Thymus (tissue), 11 donors: ENCODE measurements around the gene LTB4R. TPM values are rescaled to one million over a fixed set of nuclear protein-coding genes. Genes with fewer than 3 reads are reported as not detected.

Experiments used
- DNase-seq, 9 donors: peaks; one replicate each; pipeline ENCODE4 v3.0.0-alpha.2; 2013; ENCODE audit warnings: low spot score in 9 of 9, low read depth in 6 of 9, missing footprints in 1 of 9
- H3K27ac ChIP-seq, 2 donors: one replicate each; pipeline ENCODE4 v1.5.1; 2013; ENCODE audit warnings: control low read depth in 1 of 2, low read depth in 1 of 2, low read length in 1 of 2, mild to moderate bottlenecking in 1 of 2, moderate library complexity in 1 of 2
- H3K27me3 ChIP-seq, 2 donors: one replicate each; pipeline ENCODE4 v1.5.1; 2013; ENCODE audit warnings: low read length in 1 of 2; ENCODE audit not compliant: control insufficient read depth in 2 of 2, insufficient read depth in 1 of 2
- H3K36me3 ChIP-seq, 2 donors: one replicate each; pipeline ENCODE4 v1.5.1; 2013; ENCODE audit warnings: low read length in 1 of 2, mild to moderate bottlenecking in 1 of 2, moderate library complexity in 1 of 2; ENCODE audit not compliant: control insufficient read depth in 2 of 2, insufficient read depth in 2 of 2
- H3K4me1 ChIP-seq, 2 donors: one replicate each; pipeline ENCODE4 v1.5.1; 2013; ENCODE audit warnings: low read length in 2 of 2; ENCODE audit not compliant: control insufficient read depth in 2 of 2, insufficient read depth in 2 of 2
- H3K4me3 ChIP-seq, 2 donors: one replicate each; pipeline ENCODE4 v1.5.1; 2013; ENCODE audit warnings: low read length in 2 of 2, control low read depth in 1 of 2, mild to moderate bottlenecking in 1 of 2
- H3K9me3 ChIP-seq, 2 donors: one replicate each; pipeline ENCODE4 v1.5.1; 2013; ENCODE audit warnings: low read length in 1 of 2, mild to moderate bottlenecking in 1 of 2; ENCODE audit not compliant: control insufficient read depth in 2 of 2, insufficient read depth in 1 of 2
- WGBS: extraction: QIAGEN DNeasy Blood & Tissue Kit; methylation state at CpG from one replicate; pipeline ENCODE4 v1.1.7; 2013; 5-methylcytosine and 5-hydroxymethylcytosine counted together
- polyA plus RNA-seq: library from polyadenylated mRNA; stranded (reverse); fragments of 200-250 nt; gene quantifications from one replicate; pipeline ENCODE4 v1.2.3, GENCODE V29; 2013
- total RNA-seq: library from RNA; stranded (reverse); fragments of 120-200 nt; gene quantifications from one replicate; pipeline ENCODE4 v1.2.4, GENCODE V29; 2013
- donor health status: healthy.

LTB4R gene
- total and polyA plus RNA-seq, 2 donors: 4.4 to 73.3 TPM

GRCh38 chr14:24355009-24355408 is 43.7 kb downstream of the LTB4R start:
- Histone ChIP-seq H3K27me3 (peaks cover 4 to 24% of the 10 kb centered on the region in 2 donors), H3K27ac (no peak overlapping the region), H3K4me1 (no peaks in the 10 kb centered on the region), H3K9me3 (no peaks in the 10 kb centered on the region), H3K36me3 (no peaks in the 10 kb centered on the region), H3K4me3 (no peak overlapping the region)
- WGBS: 98% methylated on average over 7 of the region's 7 CpGs
- DNase-seq: no peak

DNA sequence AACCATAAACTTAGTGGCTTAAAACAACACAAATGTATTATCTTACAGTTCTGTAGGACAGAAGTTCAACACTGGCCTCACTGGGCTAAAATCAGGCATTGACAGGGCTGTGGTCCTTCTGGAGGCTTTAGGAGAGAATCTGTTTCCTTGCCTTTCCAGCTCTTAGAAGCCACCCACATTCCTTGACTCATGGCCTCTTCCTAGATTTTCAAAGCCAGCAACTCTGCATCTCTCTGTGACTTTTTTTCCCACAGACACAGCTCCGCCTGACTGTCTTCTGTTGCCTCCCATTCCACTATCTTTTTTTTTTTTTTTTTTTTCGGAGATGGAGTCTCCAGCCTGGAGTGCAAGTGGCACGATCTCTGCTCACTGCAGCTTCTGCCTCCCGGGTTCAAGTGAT is 44.9 kb downstream of the LTB4R start:
- no peak for DNase-seq
- WGBS: 95% methylated on average over 4 of the region's 4 CpGs

GRCh38 chr14:24360281-24360680 is 49.0 kb downstream of the LTB4R start:
- no peaks in the 10 kb centered on the region for H3K9me3 ChIP-seq
- no peaks in the 10 kb centered on the region for H3K36me3 ChIP-seq
- 99% methylated on average over 3 of the region's 3 CpGs for WGBS
- H3K27ac ChIP-seq: no peak overlapping the region
- no peaks in the 10 kb centered on the region for H3K4me1 ChIP-seq
- no peak for DNase-seq
- no peak overlapping the region for H3K4me3 ChIP-seq
- peaks cover 0 to 2% of the 10 kb centered on the region in 2 donors for H3K27me3 ChIP-seq

More for the DNA sequence above, 44.9 kb downstream of the LTB4R start:
- H3K36me3 ChIP-seq: no peaks in the 10 kb centered on the region
- H3K4me1 ChIP-seq: no peaks in the 10 kb centered on the region
- H3K9me3 ChIP-seq: no peaks in the 10 kb centered on the region
- no peak overlapping the region for H3K27ac ChIP-seq
- no peak overlapping the region for H3K4me3 ChIP-seq
- peaks cover 4 to 16% of the 10 kb centered on the region in 2 donors for H3K27me3 ChIP-seq

DNA sequence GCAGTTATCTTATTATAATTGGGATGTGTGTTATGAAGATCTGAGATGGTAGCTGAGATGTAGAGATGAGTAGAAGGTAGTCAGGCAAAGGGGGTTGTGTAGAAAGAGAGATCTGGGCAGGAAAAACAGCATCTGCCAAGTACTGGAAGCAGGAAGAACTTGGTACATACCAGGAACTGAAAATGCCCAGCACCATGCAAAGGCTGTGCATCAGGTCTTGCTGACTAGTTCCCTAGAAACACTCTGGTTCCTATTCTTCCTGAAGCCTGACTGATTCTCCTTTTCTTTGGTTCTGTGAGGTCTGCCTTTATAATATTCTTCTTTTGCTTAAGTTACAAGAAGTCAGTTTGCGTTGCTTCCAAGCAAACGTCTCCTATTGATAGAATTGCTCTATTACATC is 50.0 kb downstream of the LTB4R start:
- DNase-seq: no peak
- no peak overlapping the region for H3K27ac ChIP-seq
- peaks cover 5 to 9% of the 10 kb centered on the region in 2 donors for H3K4me1 ChIP-seq
- no peaks in the 10 kb centered on the region for H3K36me3 ChIP-seq
- H3K9me3 ChIP-seq: no peaks in the 10 kb centered on the region
- H3K27me3 ChIP-seq: peaks cover 8 to 9% of the 10 kb centered on the region in 2 donors
- no peak overlapping the region for H3K4me3 ChIP-seq
- WGBS: 97% methylated on average over 2 of the region's 2 CpGs

DNA sequence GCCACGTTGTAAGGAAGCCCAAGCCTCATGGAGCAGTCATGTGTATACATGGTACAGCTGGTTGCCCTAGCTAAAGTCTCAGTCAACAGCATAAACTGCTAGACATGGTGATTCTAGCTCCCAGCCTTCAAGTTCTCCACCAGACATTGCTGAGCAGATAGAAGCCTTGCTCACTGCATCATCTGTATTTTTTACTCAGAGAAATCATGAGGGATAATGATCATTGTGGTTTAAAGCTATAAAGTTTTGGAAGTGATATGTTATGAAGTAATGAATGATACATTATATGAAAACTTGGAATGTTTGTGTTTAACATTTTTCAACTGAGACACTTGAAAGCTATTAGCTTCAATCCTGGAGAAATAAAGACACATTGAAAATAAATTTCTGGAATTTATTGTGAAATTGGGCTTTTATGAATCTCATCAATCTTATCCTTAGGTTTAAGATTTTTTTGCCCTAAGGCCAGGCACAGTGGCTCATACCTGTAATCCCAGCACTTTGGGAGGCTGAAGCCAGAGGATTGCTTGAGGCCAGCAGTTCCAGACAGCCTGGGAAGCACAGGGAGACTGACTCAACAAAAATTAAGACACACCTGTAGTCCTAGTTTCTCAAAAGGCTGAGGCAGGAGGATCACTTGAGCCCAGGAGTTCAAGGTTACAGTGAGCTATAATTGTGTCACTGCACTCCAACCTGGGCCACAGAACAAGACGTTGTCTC is 51.1 kb downstream of the LTB4R start:
- WGBS: 78% methylated on average over 2 of the region's 2 CpGs
- H3K36me3 ChIP-seq: no peaks in the 10 kb centered on the region
- H3K27me3 ChIP-seq: peaks cover 13 to 19% of the 10 kb centered on the region in 2 donors
- H3K4me1 ChIP-seq: peaks cover 9 to 18% of the 10 kb centered on the region in 2 donors
- H3K9me3 ChIP-seq: peaks cover 0 to under 1% of the 10 kb centered on the region in 2 donors
- no peak overlapping the region for H3K27ac ChIP-seq
- no peak for DNase-seq
- no peak overlapping the region for H3K4me3 ChIP-seq

- Histone ChIP-seq H3K4me1 (peaks cover 12 to 26% of the 10 kb centered on the region in 2 donors), H3K9me3 (peaks cover 0 to 3% of the 10 kb centered on the region in 2 donors), H3K4me3 (no peak overlapping the region), H3K27me3 (peaks cover 18 to 28% of the 10 kb centered on the region in 2 donors), H3K36me3 (no peaks in the 10 kb centered on the region), H3K27ac (no peak overlapping the region)
- WGBS: 97% methylated on average over 5 of the region's 5 CpGs
- DNase-seq: no peak
These were observed 52.1 kb downstream of the LTB4R start for GRCh38 chr14:24363401-24363800.

GRCh38 chr14:24364841-24365240 is 53.5 kb downstream of the LTB4R start:
- Histone ChIP-seq H3K27ac (no peak overlapping the region), H3K27me3 (peaks cover 18 to 36% of the 10 kb centered on the region in 2 donors), H3K4me3 (no peak overlapping the region), H3K36me3 (no peaks in the 10 kb centered on the region), H3K4me1 (peaks cover 12 to 34% of the 10 kb centered on the region in 2 donors), H3K9me3 (peaks cover 0 to 3% of the 10 kb centered on the region in 2 donors)
- no peak for DNase-seq
- 88% methylated on average over 1 of the region's 1 CpG for WGBS

DNA sequence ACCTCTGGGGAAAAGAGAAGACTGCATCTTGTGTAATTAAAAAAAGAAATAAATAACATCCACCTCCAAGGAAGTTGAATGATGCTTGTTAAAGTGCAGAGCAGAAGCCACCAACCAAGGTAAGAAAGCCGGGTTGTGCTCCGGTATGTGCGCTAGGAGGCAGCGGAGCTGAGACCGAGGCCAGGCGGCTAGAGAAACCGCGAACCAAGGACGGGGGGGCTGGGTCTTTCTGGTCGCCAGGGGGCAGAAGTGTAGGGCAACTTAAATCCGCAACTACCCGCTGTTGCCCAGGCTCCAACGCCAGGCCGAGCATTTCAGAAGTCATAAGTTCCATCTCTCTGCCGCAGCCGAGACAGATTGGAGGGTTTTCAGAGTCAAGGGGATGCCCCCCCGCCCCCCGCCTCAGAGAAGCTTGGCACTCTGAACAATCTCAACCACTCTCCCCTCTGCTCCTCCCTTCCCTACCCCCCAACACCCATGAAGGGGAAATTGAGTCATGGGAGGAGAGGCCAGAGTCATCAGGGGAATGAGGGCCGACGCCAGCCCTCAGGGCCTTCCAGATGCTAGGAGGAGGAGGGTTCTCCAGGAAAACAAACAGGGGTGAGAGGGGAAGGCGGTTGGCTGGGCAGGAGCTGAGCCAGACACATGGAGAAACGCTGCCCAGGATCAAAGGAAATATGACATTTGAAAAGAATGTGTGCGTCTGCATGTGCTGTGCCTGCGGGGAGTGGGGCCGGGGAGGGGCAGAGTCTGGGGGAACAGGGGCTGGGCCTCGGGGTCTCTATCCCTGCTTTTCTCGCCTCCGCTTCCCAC is 54.5 kb downstream of the LTB4R start:
- Histone ChIP-seq H3K9me3 (peaks cover 0 to 3% of the 10 kb centered on the region in 2 donors), H3K4me1 (peaks cover 12 to 41% of the 10 kb centered on the region in 2 donors), H3K4me3 (peak overlapping the region; percentile 43 to 67), H3K36me3 (no peaks in the 10 kb centered on the region), H3K27ac (peak overlapping the region; percentile 83 to 85), H3K27me3 (peaks cover 18 to 36% of the 10 kb centered on the region in 2 donors)
- 9% methylated on average over 28 of the region's 28 CpGs for WGBS
- DNase-seq: peak; percentile 59 to 90 (median 67)

GRCh38 chr14:24366413-24366720 is 55.1 kb downstream of the LTB4R start:
- Histone ChIP-seq H3K4me3 (peak overlapping the region; percentile 43 to 67), H3K27me3 (peaks cover 18 to 36% of the 10 kb centered on the region in 2 donors), H3K9me3 (peaks cover 0 to 3% of the 10 kb centered on the region in 2 donors), H3K4me1 (peaks cover 12 to 41% of the 10 kb centered on the region in 2 donors), H3K27ac (peak overlapping the region; percentile 83 to 85), H3K36me3 (no peaks in the 10 kb centered on the region)
- peak in 3 of 9 donors; percentile 10 to 28 (median 23) for DNase-seq
- WGBS: 3% methylated on average over 16 of the region's 16 CpGs
